ENCODE data around the gene MRPL36. TPM values are rescaled to one million over a fixed set of nuclear protein-coding genes. Genes with fewer than 3 reads are reported as not detected.
A peak's percentile ranks its signal among the peaks of the same experiment; 100 is the strongest.
"Not testable (repeated sequence)": the region's sequence is repeated elsewhere in the genome, so short reads cannot be mapped to it uniquely, and the experiment has no call there.

Gene MRPL36
- total RNA-seq, 4 donors from 2014 or later = 42.6 to 56.1 (median 46.2) TPM

DNA sequence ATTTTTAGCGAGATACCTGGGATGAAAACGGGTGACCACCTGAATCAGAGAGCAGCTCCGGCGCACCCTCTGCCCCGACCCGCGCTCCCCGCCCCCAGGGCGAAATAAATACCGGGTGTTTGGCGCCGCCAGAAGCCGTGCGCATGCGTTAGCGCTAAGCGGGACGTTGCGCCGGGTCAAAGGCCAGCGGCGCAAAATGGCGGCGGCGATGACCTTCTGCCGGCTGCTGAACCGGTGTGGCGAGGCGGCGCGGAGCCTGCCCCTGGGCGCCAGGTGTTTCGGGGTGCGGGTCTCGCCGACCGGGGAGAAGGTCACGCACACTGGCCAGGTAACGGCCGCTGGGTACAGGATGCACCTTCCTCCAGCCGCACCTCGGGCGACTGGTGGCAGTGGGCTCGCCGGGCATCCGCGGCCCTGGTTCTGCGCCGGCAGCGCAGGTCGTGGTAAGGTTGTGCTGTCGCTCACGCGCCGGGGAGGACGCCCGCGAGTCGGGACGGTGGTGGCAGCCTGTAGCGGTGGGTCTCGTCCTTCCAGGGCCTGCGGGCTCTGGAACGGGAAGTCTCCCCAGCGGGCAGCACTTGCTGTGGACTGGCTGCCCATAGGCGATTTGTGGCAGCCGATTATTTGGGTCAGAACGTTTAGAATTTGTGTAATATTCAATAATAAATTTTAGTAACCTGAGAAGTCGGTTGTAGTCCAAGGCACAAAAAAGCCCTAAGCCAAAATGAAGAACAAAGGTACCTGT is 1.8 kb upstream of the MRPL36 start, which contains the start of gene NDUFS6:
TSS of gene NDUFS6 (plus strand) at position 186 of the 745 bp plus-strand sequence. CDS start at position 197, 11 bp downstream.
- intact Hi-C loops (cut with DNase I) = loop anchor here (10.0 kb wide), 1 partner anchor 457 kb away; the partner anchor contains the start of gene CLPTM1L
- no peaks in the 10 kb centered on the region for H3K9me3 ChIP-seq
- peaks cover 32 to 62% (median 55%) of the 10 kb centered on the region in 4 donors for H3K36me3 ChIP-seq
- H3K4me1 ChIP-seq = peaks cover 25 to 63% (median 48%) of the 10 kb centered on the region in 4 donors
- H3K27ac ChIP-seq (replicated peaks in 1 of 4) = peak within 1 kb of the TSS; percentile 80 to 87 (median 82)
- TF ChIP-seq POLR2A (IDR thresholded peaks at IDR 0.05; ENCODE audit: low read depth) (peak; percentile 45), POLR2AphosphoS5 (IDR thresholded peaks at IDR 0.05) (peak; percentile 77 to 91), EP300 (IDR thresholded peaks at IDR 0.05) (no peak)
- TF ChIP-seq, protein P1, sequence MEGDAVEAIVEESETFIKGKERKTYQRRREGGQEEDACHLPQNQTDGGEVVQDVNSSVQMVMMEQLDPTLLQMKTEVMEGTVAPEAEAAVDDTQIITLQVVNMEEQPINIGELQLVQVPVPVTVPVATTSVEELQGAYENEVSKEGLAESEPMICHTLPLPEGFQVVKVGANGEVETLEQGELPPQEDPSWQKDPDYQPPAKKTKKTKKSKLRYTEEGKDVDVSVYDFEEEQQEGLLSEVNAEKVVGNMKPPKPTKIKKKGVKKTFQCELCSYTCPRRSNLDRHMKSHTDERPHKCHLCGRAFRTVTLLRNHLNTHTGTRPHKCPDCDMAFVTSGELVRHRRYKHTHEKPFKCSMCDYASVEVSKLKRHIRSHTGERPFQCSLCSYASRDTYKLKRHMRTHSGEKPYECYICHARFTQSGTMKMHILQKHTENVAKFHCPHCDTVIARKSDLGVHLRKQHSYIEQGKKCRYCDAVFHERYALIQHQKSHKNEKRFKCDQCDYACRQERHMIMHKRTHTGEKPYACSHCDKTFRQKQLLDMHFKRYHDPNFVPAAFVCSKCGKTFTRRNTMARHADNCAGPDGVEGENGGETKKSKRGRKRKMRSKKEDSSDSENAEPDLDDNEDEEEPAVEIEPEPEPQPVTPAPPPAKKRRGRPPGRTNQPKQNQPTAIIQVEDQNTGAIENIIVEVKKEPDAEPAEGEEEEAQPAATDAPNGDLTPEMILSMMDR (IDR thresholded peaks at IDR 0.05) = peak in 1 of 3 experiments; percentile 7
- no peak for DNase-seq (ENCODE audit: extremely low spot score)
- peak within 1 kb of the TSS; percentile 74 to 86 (median 82) for H3K4me3 ChIP-seq
- H3K27me3 ChIP-seq = no peaks in the 10 kb centered on the region
- WGBS = 3% methylated on average over 24 of the region's 69 CpGs

- Histone ChIP-seq H3K4me1 (peaks cover 25 to 64% (median 48%) of the 10 kb centered on the region in 4 donors), H3K9me3 (no peaks in the 10 kb centered on the region), H3K27me3 (no peaks in the 10 kb centered on the region), H3K4me3 (peak overlapping the region; percentile 74 to 86 (median 82)), H3K36me3 (peaks cover 24 to 60% (median 51%) of the 10 kb centered on the region in 4 donors), H3K27ac (replicated peaks in 1 of 4) (peak overlapping the region; percentile 80 to 87 (median 82))
- no peak for DNase-seq (ENCODE audit: extremely low spot score)
- 14% methylated on average over 27 of the region's 28 CpGs for WGBS
- intact Hi-C loops (cut with DNase I) = loop anchor here (10.0 kb wide), 1 partner anchor 456 kb away; the partner anchor contains the start of gene CLPTM1L
- TF ChIP-seq EP300 (IDR thresholded peaks at IDR 0.05) = no peak
- TF ChIP-seq POLR2AphosphoS5 (IDR thresholded peaks at IDR 0.05) = no peak
- TF ChIP-seq, protein P1 (IDR thresholded peaks at IDR 0.05) = no peak
- no peak for TF ChIP-seq POLR2A (IDR thresholded peaks at IDR 0.05; ENCODE audit: low read depth)
Observed at GRCh38 chr5:1800472-1801221, 1.0 kb upstream of the MRPL36 start.

DNA sequence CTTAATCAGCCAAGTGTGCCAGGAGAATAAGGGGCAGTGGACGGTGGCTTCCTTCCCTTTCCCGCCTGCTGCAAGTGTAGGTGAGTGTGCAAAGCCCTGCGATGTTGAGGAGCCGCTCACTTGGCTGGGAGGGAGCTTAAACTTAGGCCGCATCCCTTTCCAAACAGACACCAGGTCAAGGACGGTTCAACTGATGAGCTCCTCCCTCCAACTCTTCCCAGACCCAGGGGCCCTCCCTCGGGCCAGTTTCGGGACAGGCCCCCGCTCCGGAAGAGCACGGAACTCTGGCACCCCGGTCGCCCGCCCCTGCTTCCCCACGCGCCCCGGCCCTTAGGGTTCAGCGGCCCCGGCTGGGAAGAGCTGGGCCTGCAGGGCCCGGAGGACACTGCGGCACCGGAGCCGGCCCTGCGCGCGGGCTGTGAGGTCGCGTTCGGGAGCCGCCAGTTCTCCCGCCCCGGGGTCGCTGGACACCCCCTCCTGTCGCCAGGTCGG is 481 bp downstream of the MRPL36 start:
- peak overlapping the region; percentile 74 to 86 (median 82) for H3K4me3 ChIP-seq
- no peaks in the 10 kb centered on the region for H3K27me3 ChIP-seq
- DNase-seq (ENCODE audit: extremely low spot score) = no peak
- H3K27ac ChIP-seq (replicated peaks in 1 of 4) = peak overlapping the region; percentile 80 to 87 (median 82)
- peaks cover 15 to 46% (median 37%) of the 10 kb centered on the region in 4 donors for H3K36me3 ChIP-seq
- TF ChIP-seq POLR2AphosphoS5 (IDR thresholded peaks at IDR 0.05) = no peak
- no peak for TF ChIP-seq POLR2A (IDR thresholded peaks at IDR 0.05; ENCODE audit: low read depth)
- TF ChIP-seq EP300 (IDR thresholded peaks at IDR 0.05) = no peak
- TF ChIP-seq, protein P1 (IDR thresholded peaks at IDR 0.05) = no peak
- peaks cover 25 to 61% (median 46%) of the 10 kb centered on the region in 4 donors for H3K4me1 ChIP-seq
- intact Hi-C loops (cut with DNase I) = no loop called here
- WGBS = 0% methylated on average over 10 of the region's 35 CpGs
- no peaks in the 10 kb centered on the region for H3K9me3 ChIP-seq

GRCh38 chr5:1798589-1798988 is 1.0 kb downstream of the MRPL36 start:
- intact Hi-C loops (cut with DNase I) = not testable (repeated sequence)
- H3K36me3 ChIP-seq = peaks cover 12 to 40% (median 31%) of the 10 kb centered on the region in 4 donors

More at GRCh38 chr5:1798589-1798988, 1.0 kb downstream of the MRPL36 start:
- H3K27me3 ChIP-seq; H3K9me3 ChIP-seq; DNase-seq (ENCODE audit: extremely low spot score): not testable (repeated sequence)
- H3K4me1 ChIP-seq = peaks cover 23 to 55% (median 45%) of the 10 kb centered on the region in 4 donors
- peak overlapping the region in 2 of 4 donors; percentile 82 to 87 for H3K27ac ChIP-seq (replicated peaks in 1 of 4)
- 86% methylated on average over 14 of the region's 16 CpGs for WGBS
- H3K4me3 ChIP-seq = peak overlapping the region; percentile 74 to 86 (median 82)

Measured in esophagus muscularis mucosa (tissue), 4 donors.